ENCODE results near the gene HNRNPUL2. TPM values are rescaled to one million over a fixed set of nuclear protein-coding genes. Genes with fewer than 3 reads are reported as not detected.

Gene HNRNPUL2
- total and polyA plus RNA-seq, 2 donors (not counting 3 experiments of a cell fraction or from before 2014, with no cell fraction given) = 18.3 to 56.2 TPM

DNA sequence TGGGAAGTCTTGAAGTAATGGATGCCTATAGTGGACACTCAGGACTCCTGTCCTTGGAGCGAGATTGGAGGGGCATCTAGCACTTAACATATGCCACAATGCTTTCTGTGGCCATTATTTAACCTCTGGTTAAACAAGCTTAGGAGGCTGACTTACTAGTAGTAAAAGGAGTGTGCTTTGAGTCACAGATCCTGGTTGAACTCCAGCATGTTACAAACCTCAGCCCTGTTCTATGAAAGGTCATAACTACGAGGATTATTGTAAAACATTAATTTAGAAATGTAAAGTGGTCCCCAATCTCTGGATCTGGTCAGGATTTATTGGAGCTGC, 54.1 kb downstream of the HNRNPUL2 start:
- FAIRE-seq = no peak

More for the DNA sequence above, 54.1 kb downstream of the HNRNPUL2 start:
- Histone ChIP-seq H3K4me3 (replicated peaks in 1 of 3; ENCODE audit: insufficient read depth in 1 of 3, low read depth in 1 of 3, low read length in 3 of 3) (no peak overlapping the region), H3K36me3 (ENCODE audit: control insufficient read depth in 2 of 2, extremely low read depth in 1 of 2, insufficient read depth in 2 of 2, low read length in 2 of 2) (peaks cover 0 to 17% of the 10 kb centered on the region in 2 experiments), H2AFZ (ENCODE audit: low read depth, low read length) (no peak overlapping the region), H3K9me1 (replicated peaks; ENCODE audit: control insufficient read depth, extremely low read depth, insufficient read depth, low read length) (no peaks in the 10 kb centered on the region), H3K4me1 (ENCODE audit: control insufficient read depth, extremely low read depth, insufficient read depth, low read length) (peaks cover 9% of the 10 kb centered on the region), H4K20me1 (replicated peaks; ENCODE audit: control insufficient read depth, extremely low read depth, insufficient read depth, low read length) (no peaks in the 10 kb centered on the region), H3K79me2 (ENCODE audit: control insufficient read depth, insufficient read depth, low read length) (peaks cover 25% of the 10 kb centered on the region), H3K4me2 (ENCODE audit: insufficient read depth, low read length) (no peak overlapping the region), H3K27me3 (ENCODE audit: control insufficient read depth in 2 of 2, insufficient read depth in 2 of 2, low read length in 2 of 2) (no peaks in the 10 kb centered on the region), H3K9me3 (replicated peaks; ENCODE audit: control insufficient read depth, insufficient read depth, low read length) (no peaks in the 10 kb centered on the region), H3K9ac (replicated peaks; ENCODE audit: extremely low read depth, insufficient read depth, low read length) (no peak overlapping the region), H3K27ac (ENCODE audit: insufficient read depth, low read depth, low read length) (no peak overlapping the region)
- no peak for DNase-seq (ENCODE audit: low read depth, low spot score)
- CTCF ChIA-PET = interaction anchor here (1.1 kb wide), 1 partner anchor 17 kb away, joined by 3 read pairs; no protein-coding TSS in a partner anchor
- no TSS peak for BruUV-seq (replicated peaks)
- TF ChIP-seq FOS (IDR thresholded peaks at IDR 0.05; ENCODE audit: borderline replicate concordance, insufficient read depth, low read length) (no peak), CTCF (IDR thresholded peaks at IDR 0.05; ENCODE audit: extremely low read depth in 1 of 2, insufficient read depth in 1 of 2, low read depth in 1 of 2, low read length in 2 of 2) (no peak), JUN (IDR thresholded peaks at IDR 0.05; ENCODE audit: borderline replicate concordance, insufficient read depth, insufficient read length, low read depth) (no peak), MAX (IDR thresholded peaks at IDR 0.05; ENCODE audit: insufficient read depth, insufficient read length) (no peak), EZH2 (IDR thresholded peaks at IDR 0.05; ENCODE audit: borderline replicate concordance, low read depth, low read length, severe bottlenecking) (no peak), POLR2AphosphoS5 (IDR thresholded peaks at IDR 0.05; ENCODE audit: insufficient read depth, low read depth, low read length) (no peak), MYC (IDR thresholded peaks at IDR 0.05; ENCODE audit: low read depth, low read length) (no peak), POLR2A (IDR thresholded peaks at IDR 0.05; ENCODE audit: low read depth, low read length) (no peak), GATA2 (IDR thresholded peaks at IDR 0.05; ENCODE audit: insufficient read depth, insufficient read length, low read depth, low read length) (no peak)
- dilution Hi-C loops (cut with MboI; ENCODE audit: extremely low pct_ligation_motif_present, low sequenced_read_pairs) (no loop called here), intact Hi-C loops (cut with micrococcal nuclease) (no loop called here)
- POLR2A ChIA-PET = interaction anchor here (3.4 kb wide), 1 partner anchor 8 kb away, joined by 25 read pairs; the partner anchor contains the start of genes C11orf98 and CSKMT
